GM10266 (cell line): ENCODE results near the gene FGF22.

Experiments used
- DNase-seq: peaks from one replicate; pipeline ENCODE4 v3.0.0; 2012; ENCODE audit errors: extremely low spot score
- CTCF ChIP-seq: IDR thresholded peaks from 2 replicates; pipeline ENCODE4 v1.5.1; 2012; ENCODE audit warnings: mild to moderate bottlenecking, low read depth; ENCODE audit not compliant: control insufficient read depth, insufficient read depth; ENCODE audit errors: missing control alignments

Gene FGF22

DNA sequence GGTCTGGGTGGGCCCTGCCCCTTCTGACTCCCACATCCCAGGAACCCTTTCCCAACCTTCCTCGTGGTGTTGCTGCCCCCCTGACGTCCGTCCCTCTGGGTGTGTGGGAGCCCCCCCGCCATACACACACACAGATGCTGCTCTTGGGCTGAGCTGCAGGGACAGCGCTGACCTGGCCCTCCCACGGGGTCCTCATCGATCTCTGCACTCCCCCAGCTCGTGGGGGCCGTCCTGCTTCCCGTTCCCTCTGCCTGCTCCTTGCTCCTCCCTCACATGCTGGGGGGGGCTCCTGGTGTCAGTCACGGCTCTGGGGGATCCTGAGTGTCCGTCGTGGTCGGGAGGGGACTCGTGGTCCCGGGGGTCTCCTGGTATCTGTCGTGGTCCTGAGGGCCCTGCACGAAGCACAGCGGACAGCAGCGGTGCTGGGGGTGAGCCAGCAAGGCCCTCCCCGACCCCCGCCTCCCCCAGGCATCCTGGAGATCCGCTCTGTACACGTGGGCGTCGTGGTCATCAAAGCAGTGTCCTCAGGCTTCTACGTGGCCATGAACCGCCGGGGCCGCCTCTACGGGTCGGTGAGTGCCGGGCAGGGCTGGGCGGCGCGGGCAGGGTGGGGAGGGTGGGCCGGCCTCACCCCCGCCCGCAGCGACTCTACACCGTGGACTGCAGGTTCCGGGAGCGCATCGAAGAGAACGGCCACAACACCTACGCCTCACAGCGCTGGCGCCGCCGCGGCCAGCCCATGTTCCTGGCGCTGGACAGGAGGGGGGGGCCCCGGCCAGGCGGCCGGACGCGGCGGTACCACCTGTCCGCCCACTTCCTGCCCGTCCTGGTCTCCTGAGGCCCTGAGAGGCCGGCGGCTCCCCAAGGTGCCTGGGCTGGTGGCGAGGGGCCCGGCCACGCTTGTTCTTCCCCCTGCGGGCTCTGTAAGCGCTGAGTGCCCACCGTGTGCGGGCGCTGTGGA, 3.4 kb downstream of the FGF22 start:
- DNase-seq, result no peak
- no peak for TF ChIP-seq CTCF

- no peak for TF ChIP-seq CTCF
- no peak for DNase-seq
These were observed 4.1 kb downstream of the FGF22 start for GRCh38 chr19:643736-644135.

- no peak for TF ChIP-seq CTCF
These were observed 4.7 kb downstream of the FGF22 start for GRCh38 chr19:644363-644762.

GRCh38 chr19:644789-645188, 5.1 kb downstream of the FGF22 start:
- DNase-seq, result no peak
- no peak for TF ChIP-seq CTCF

More at GRCh38 chr19:644363-644762, 4.7 kb downstream of the FGF22 start:
- DNase-seq, result no peak

DNA sequence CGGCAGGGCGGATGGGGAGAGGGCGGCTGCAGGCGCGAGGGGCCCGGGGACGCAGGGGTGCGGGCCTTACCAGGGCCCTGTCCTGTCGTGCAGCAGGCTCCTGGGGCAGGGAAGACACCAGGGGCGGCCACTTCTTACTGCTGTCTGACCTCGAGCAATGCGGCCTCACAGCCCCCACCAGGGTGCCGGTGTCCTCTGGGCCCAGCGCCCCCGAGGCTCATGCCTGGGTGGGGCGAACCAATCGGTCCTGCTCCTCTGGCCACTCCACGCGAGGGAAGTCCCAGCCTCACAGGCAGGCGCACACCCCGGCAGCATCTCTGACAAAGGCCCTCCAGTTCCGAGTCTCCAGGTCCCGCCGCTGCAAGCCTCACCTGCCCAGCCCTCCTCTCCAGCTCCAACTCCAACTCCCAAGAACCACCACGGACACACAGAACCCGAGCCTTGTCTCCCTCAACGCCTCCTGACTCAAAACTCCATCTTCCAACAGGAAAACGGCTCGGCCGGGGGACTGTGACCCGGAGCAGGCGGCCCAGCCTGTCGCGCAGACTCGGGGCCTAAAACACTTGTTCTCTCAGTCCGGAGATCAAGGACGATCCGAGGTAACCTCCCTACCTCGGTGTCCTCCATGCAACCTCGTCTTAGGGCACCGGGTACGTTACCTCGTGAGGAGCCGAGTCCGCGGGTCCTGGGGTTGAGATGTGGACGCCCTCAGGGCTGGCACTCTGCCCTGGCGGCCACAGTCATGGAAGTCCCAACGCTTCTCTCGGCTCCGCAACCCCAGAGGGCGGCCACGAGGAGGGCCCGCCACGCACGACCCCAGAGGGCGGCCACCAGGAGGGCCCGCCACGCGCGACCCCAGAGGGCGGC, 6.5 kb downstream of the FGF22 start:
- TF ChIP-seq CTCF, result no peak
- peak; percentile 31 for DNase-seq

DNA sequence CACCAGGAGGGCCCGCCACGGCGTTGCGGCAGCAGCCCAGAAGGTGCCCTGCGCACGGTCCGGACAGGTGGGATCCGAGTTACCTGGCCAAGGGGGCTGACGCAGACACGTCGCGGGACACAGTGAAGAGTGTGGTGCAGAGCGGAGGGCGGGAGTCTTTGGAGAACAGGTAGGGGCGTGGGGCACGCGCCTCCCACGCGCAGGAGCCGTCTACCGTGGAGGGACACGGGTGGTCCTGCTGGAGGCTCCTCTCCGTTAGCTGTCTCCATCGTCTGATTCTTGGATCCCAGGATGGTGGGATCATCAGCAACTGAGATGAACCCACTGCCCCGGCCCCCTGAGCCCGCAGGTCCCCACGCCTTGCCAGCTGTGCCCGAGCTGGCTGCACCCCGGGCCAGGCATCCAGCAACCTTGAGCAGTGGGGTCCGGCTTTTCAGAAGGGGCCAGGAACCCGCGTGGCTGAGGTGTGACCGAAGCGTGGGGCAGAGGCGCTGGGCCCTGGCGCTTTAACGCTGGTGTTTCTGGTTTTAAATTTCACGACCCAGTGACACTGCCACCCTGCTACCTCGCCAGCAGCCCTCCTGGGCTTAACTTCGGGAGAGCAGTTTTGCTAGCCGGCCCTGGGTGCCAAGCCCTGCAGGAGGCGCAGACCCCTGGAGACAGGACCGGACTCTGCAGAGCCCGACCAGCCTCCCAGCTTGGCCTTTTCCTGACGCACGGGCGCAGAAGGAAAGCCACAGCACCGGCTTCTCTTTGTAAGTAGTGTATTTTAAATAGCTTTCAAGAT, 7.3 kb downstream of the FGF22 start:
- DNase-seq, result peak; percentile 34
- no peak for TF ChIP-seq CTCF
